K562 (cell line): ENCODE measurements around the gene NKD1. TPM values are rescaled to one million over a fixed set of nuclear protein-coding genes. Genes with fewer than 3 reads are reported as not detected.

ENCODE experiments used
- CBX8 ChIP-seq: fragments of 200-600 bp; sonication (generic); IDR thresholded peaks from 2 replicates; pipeline ENCODE4 v1.6.1; 2012; ENCODE audit warnings: borderline replicate concordance, mixed run types, low read depth, mild to moderate bottlenecking, moderate library complexity, mixed read lengths, low read length, control low read depth, inconsistent platforms; ENCODE audit not compliant: poor library complexity, severe bottlenecking; ENCODE audit errors: extremely low read depth
- CCAR2 ChIP-seq: fragments of 200-400 bp; formaldehyde crosslinking; IDR thresholded peaks from 2 replicates; pipeline ENCODE4 v1.6.1; 2017; ENCODE audit warnings: mild to moderate bottlenecking, low read depth, low read length
- CEBPG ChIP-seq, 3 experiments: fragments of 200-800 bp in 1 of 3; sonication (Bioruptor generic) in 1 of 3; sonication (generic) in 1 of 3; formaldehyde crosslinking in 1 of 3; IDR thresholded peaks in 2 of 3; conservative IDR thresholded peaks in 1 of 3; 2 replicates each; pipeline versions ENCODE4 v1.6.1 to v1.8.0; 2016 to 2022; ENCODE audit warnings: missing compliant biosample characterization in 2 of 3, missing genetic modification characterization in 2 of 3, mild to moderate bottlenecking in 1 of 3, missing genetic modification reagents in 1 of 3
- EHMT2 ChIP-seq: fragments of 450-650 bp; IDR thresholded peaks from 2 replicates; pipeline ENCODE4 v1.6.1; 2018; ENCODE audit warnings: antibody characterized with exemption
- GTF2E2 ChIP-seq: fragments of 200-800 bp; sonication (Bioruptor generic); IDR thresholded peaks from 2 replicates; pipeline ENCODE4 v1.6.1; 2016; ENCODE audit warnings: missing genetic modification characterization, missing compliant biosample characterization
- HDAC6 ChIP-seq: IDR thresholded peaks from 2 replicates; pipeline ENCODE4 v1.6.1; 2012; ENCODE audit warnings: low read depth, mild to moderate bottlenecking, control low read depth, inconsistent platforms, low read length, moderate library complexity
- HNRNPL ChIP-seq: fragments of 200-400 bp; formaldehyde crosslinking; IDR thresholded peaks from 2 replicates; pipeline ENCODE4 v1.6.1; 2017; ENCODE audit warnings: low read depth, mild to moderate bottlenecking, low read length
- KDM1A ChIP-seq, 2 experiments: fragments of 450-650 bp; IDR thresholded peaks; 2 replicates each; pipeline ENCODE4 v1.6.1; 2016; ENCODE audit warnings: mild to moderate bottlenecking in 2 of 2
- MYBL2 ChIP-seq, 2 experiments: fragments of 450-650 bp in 1 of 2; sonication (generic) in 1 of 2; formaldehyde crosslinking in 1 of 2; IDR thresholded peaks; 2 replicates each; pipeline versions ENCODE4 v1.6.1 to v1.8.1; 2017 to 2022; ENCODE audit warnings: borderline replicate concordance in 1 of 2, inconsistent platforms in 1 of 2, low read depth in 1 of 2, mild to moderate bottlenecking in 1 of 2, missing genetic modification reagents in 1 of 2, moderate library complexity in 1 of 2
- PHF20 ChIP-seq: fragments of 450-650 bp; IDR thresholded peaks from 2 replicates; pipeline ENCODE4 v1.6.1; 2018; ENCODE audit not compliant: partially characterized antibody
- POLR2AphosphoS5 ChIP-seq: IDR thresholded peaks from 2 replicates; pipeline ENCODE4 v1.6.1; 2011; ENCODE audit warnings: mild to moderate bottlenecking, low read depth, low read length, moderate library complexity; ENCODE audit not compliant: control insufficient read depth, insufficient read depth
- PURB ChIP-seq: sonication (generic); formaldehyde crosslinking; IDR thresholded peaks from 2 replicates; pipeline ENCODE4 v1.9.0; 2021; ENCODE audit warnings: low read depth, mild to moderate bottlenecking, missing genetic modification reagents
- RBM25 ChIP-seq: fragments of 200-400 bp; formaldehyde crosslinking; IDR thresholded peaks from 2 replicates; pipeline ENCODE4 v1.6.1; 2018; ENCODE audit warnings: low read length, low read depth, moderate library complexity; ENCODE audit not compliant: severe bottlenecking
- RBM34 ChIP-seq: fragments of 200-400 bp; formaldehyde crosslinking; IDR thresholded peaks from 2 replicates; pipeline ENCODE4 v1.6.1; 2018; ENCODE audit warnings: low read length, borderline replicate concordance; ENCODE audit not compliant: insufficient read depth
- TBL1XR1 ChIP-seq, 2 experiments: IDR thresholded peaks; 2 replicates each; pipeline ENCODE4 v1.6.1; 2012; ENCODE audit warnings: improper control_type of control experiment in 2 of 2, low read length in 2 of 2, mild to moderate bottlenecking in 1 of 2
- TOE1 ChIP-seq, 2 experiments: fragments of 450-650 bp in 1 of 2; sonication (generic) in 1 of 2; formaldehyde crosslinking in 1 of 2; IDR thresholded peaks; 2 replicates each; pipeline versions ENCODE4 v1.7.1 to v1.8.0; 2016 to 2022; ENCODE audit warnings: borderline replicate concordance in 2 of 2, mild to moderate bottlenecking in 2 of 2, antibody characterized with exemption in 1 of 2, inconsistent platforms in 1 of 2, low read depth in 1 of 2, missing genetic modification reagents in 1 of 2, moderate library complexity in 1 of 2
- ZC3H8 ChIP-seq: fragments of 450-650 bp; IDR thresholded peaks from 2 replicates; pipeline ENCODE4 v1.6.1; 2017
- ZFP30 ChIP-seq: fragments of 250-450 bp; sonication (Bioruptor Pico); IDR thresholded peaks from 2 replicates; pipeline ENCODE4 v1.8.0; 2022; ENCODE audit warnings: moderate library complexity, mild to moderate bottlenecking, inconsistent platforms, borderline replicate concordance
- polyA plus RNA-seq, 8 experiments: library from polyadenylated mRNA; depleted of rRNA in 4 of 8; stranded (reverse) in 5 of 8; unstranded in 3 of 8; fragments of >200 nt; fragmentation: Nextera tagmentation in 2 of 8; fragmentation: Illumina TruSeq in 1 of 8; extraction: Ambion mirVana in 2 of 8; extraction: Trizol in 1 of 8; gene quantifications; 2 replicates each; pipeline versions ENCODE4 v1.2.1 to v1.2.3, GENCODE V29; 2011 to 2014; ENCODE audit warnings: inconsistent platforms in 1 of 8, missing spikeins in 1 of 8
- total RNA-seq, 7 experiments: library from RNA; depleted of rRNA in 6 of 7; stranded (reverse); fragments of >200 nt in 6 of 7; fragmentation: Illumina TruSeq in 2 of 7; extraction: Trizol in 2 of 7; gene quantifications; 2 replicates each; pipeline versions ENCODE4 v1.2.1 to v1.2.3, GENCODE V29; 2011 to 2021; ENCODE audit warnings: low replicate concordance in 1 of 7
- TF ChIP-seq, protein P1 (sequence below): IDR thresholded peaks from 2 replicates; pipeline ENCODE4 v1.6.1; 2011; ENCODE audit warnings: borderline replicate concordance, low read depth, mild to moderate bottlenecking, moderate library complexity, low read length; ENCODE audit not compliant: insufficient read depth, poor library complexity, severe bottlenecking
- TF ChIP-seq, protein P2 (sequence below): fragments of 200-800 bp; sonication (Bioruptor generic); IDR thresholded peaks from 2 replicates; pipeline ENCODE4 v1.6.1; 2017; ENCODE audit warnings: missing genetic modification characterization, missing compliant biosample characterization
- TF ChIP-seq, protein P3 (sequence below): conservative IDR thresholded peaks from 2 replicates; pipeline ENCODE4 v1.6.1; 2011; ENCODE audit warnings: low read depth, mild to moderate bottlenecking, low read length; ENCODE audit not compliant: control insufficient read depth

The NKD1 gene
- total and polyA plus RNA-seq, 9 of the 15 experiments (the other 6 are each of a cell fraction or from before 2014, with no cell fraction given), result under 0.01 to 0.24 (median 0.04) TPM; not detected in 2

DNA sequence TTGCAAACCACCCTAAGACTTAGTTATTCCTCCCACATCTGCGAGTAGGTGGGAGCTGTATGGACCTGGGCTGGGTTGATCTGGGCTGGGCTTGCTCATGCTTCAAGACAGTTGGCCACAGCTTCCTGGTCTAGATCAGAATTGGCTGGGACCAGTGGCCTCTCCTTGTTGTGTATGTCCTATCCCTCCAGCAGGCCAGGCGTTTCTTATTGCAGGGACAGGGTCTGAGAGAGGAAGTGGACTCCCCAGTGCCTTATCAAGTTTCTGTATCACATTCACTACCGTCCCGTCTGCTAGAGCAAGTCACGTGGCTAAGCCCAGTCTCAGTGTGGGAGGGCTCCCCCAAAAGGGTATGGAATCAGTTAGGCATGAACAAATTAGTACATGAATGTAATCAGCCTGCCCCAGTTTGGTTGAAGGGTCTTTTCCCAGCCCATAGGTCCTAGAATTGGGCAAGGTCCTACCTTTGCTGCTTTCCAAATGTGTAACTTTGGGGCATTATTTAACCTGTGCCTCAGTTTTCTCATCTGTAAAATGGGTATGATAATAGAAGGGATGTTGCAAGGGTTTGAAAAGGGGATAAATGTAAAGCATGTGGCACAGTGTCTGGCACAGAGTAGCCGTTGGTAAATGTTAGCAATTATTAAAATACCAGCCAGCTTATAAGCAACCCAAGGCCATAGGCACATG lies 36.0 kb downstream of the NKD1 start (continued):
- TF ChIP-seq TOE1 (IDR thresholded peaks at IDR 0.05; ENCODE audit: borderline replicate concordance) (no peak), TOE1 (CRISPR knock-in tag; IDR thresholded peaks at IDR 0.05; ENCODE audit: borderline replicate concordance, low read depth) (no peak), HDAC6 (no peak), HNRNPL (no peak), RBM25 (peak; percentile 84), CBX8 (no peak), ZFP30 (no peak), ZC3H8 (no peak), RBM34 (no peak), MYBL2 (IDR thresholded peaks at IDR 0.05; ENCODE audit: low read depth) (no peak), MYBL2 (CRISPR knock-in tag; IDR thresholded peaks at IDR 0.05; ENCODE audit: borderline replicate concordance) (no peak), CCAR2 (no peak), KDM1A (IDR thresholded peaks at IDR 0.05) (peak in 1 of 2 experiments; percentile 48; a peak in 1 of 4 replicates), EHMT2 (no peak), POLR2AphosphoS5 (no peak), TBL1XR1 (IDR thresholded peaks at IDR 0.05; ENCODE audit: low read length in 2 of 2) (no peak), CEBPG (CRISPR knock-in tag; IDR thresholded peaks at IDR 0.05) (no peak), CEBPG (tag; conservative IDR thresholded peaks at IDR 0.05 in 1 of 2, IDR thresholded peaks at IDR 0.05 in 1 of 2) (no peak), PHF20 (peak; percentile 26), GTF2E2 (tag) (no peak), PURB (CRISPR knock-in tag) (no peak)
- TF ChIP-seq, protein P1, sequence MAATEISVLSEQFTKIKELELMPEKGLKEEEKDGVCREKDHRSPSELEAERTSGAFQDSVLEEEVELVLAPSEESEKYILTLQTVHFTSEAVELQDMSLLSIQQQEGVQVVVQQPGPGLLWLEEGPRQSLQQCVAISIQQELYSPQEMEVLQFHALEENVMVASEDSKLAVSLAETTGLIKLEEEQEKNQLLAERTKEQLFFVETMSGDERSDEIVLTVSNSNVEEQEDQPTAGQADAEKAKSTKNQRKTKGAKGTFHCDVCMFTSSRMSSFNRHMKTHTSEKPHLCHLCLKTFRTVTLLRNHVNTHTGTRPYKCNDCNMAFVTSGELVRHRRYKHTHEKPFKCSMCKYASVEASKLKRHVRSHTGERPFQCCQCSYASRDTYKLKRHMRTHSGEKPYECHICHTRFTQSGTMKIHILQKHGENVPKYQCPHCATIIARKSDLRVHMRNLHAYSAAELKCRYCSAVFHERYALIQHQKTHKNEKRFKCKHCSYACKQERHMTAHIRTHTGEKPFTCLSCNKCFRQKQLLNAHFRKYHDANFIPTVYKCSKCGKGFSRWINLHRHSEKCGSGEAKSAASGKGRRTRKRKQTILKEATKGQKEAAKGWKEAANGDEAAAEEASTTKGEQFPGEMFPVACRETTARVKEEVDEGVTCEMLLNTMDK, result no peak
- TF ChIP-seq, protein P2, sequence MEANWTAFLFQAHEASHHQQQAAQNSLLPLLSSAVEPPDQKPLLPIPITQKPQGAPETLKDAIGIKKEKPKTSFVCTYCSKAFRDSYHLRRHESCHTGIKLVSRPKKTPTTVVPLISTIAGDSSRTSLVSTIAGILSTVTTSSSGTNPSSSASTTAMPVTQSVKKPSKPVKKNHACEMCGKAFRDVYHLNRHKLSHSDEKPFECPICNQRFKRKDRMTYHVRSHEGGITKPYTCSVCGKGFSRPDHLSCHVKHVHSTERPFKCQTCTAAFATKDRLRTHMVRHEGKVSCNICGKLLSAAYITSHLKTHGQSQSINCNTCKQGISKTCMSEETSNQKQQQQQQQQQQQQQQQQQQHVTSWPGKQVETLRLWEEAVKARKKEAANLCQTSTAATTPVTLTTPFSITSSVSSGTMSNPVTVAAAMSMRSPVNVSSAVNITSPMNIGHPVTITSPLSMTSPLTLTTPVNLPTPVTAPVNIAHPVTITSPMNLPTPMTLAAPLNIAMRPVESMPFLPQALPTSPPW (CRISPR knock-in tag), result peak; percentile 24; the same call in 1 of the 2 replicates
- TF ChIP-seq, protein P3, sequence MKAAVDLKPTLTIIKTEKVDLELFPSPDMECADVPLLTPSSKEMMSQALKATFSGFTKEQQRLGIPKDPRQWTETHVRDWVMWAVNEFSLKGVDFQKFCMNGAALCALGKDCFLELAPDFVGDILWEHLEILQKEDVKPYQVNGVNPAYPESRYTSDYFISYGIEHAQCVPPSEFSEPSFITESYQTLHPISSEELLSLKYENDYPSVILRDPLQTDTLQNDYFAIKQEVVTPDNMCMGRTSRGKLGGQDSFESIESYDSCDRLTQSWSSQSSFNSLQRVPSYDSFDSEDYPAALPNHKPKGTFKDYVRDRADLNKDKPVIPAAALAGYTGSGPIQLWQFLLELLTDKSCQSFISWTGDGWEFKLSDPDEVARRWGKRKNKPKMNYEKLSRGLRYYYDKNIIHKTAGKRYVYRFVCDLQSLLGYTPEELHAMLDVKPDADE, result no peak
